Activated CD4-positive, alpha-beta T cell treated with anti-CD3 and anti-CD28 coated beads, Interleukin-2, amount 10 ng/mL, durations not matched to agents 24 days and 14 days (primary cell): ENCODE measurements around the gene SLC7A8. TPM values are rescaled to one million over a fixed set of nuclear protein-coding genes. Genes with fewer than 3 reads are reported as not detected.
A peak's percentile ranks its signal among the peaks of the same experiment; 100 is the strongest.
"Not testable (repeated sequence)": the region's sequence is repeated elsewhere in the genome, so short reads cannot be mapped to it uniquely, and the experiment has no call there.

ENCODE experiments used
- DNase-seq: peaks from one replicate; pipeline ENCODE4 v3.0.0; 2022
- H3K27ac Mint-ChIP-seq: one replicate; pipeline ENCODE4 v1.8.0; 2022; ENCODE audit warnings: mild to moderate bottlenecking, mixed read lengths
- H3K27me3 Mint-ChIP-seq: one replicate; pipeline ENCODE4 v1.8.0; 2022; ENCODE audit warnings: mixed read lengths
- H3K36me3 Mint-ChIP-seq: one replicate; pipeline ENCODE4 v1.8.0; 2022; ENCODE audit warnings: low read depth, mild to moderate bottlenecking, mixed read lengths
- H3K4me1 Mint-ChIP-seq: one replicate; pipeline ENCODE4 v1.8.0; 2021; ENCODE audit warnings: mixed read lengths
- H3K4me3 Mint-ChIP-seq: one replicate; pipeline ENCODE4 v1.8.0; 2022; ENCODE audit warnings: mild to moderate bottlenecking, moderate library complexity, mixed read lengths
- H3K9me3 Mint-ChIP-seq: one replicate; pipeline ENCODE4 v1.8.0; 2021; ENCODE audit warnings: mixed read lengths
- intact Hi-C: fragments of 100-400 bp; cut with micrococcal nuclease; formaldehyde crosslinking; loops from one replicate; pipeline ENCODE4 v1.15.1; 2023
- total RNA-seq: library from RNA; stranded (reverse); gene quantifications from 2 replicates; pipeline ENCODE4 v1.2.3, GENCODE V29; 2022

SLC7A8 gene
- total RNA-seq, 1 donor from 2014 or later, result not detected

DNA sequence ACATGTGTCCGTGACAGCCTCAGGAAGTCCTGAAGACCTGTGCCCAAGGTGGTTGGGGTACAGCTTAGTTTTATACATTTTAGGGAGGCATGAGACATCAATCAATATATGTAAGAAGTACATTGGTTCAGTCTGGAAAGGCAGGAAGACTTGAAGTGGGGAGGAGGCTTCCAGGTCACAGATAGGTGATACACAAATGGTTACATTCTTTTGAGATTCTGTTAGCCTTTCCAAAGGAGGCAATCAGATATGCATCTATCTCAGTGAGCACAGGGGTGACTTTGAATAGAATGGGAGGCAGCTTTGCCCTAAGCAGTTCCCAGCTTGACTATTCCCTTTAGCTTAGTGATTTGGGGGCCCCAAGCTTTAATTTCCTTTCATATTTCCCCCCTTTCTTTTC, 15.7 kb upstream of the SLC7A8 start:
- peaks cover 12% of the 10 kb centered on the region for H3K27me3 Mint-ChIP-seq
- H3K27ac Mint-ChIP-seq, intact Hi-C loops, H3K4me3 Mint-ChIP-seq, H3K4me1 Mint-ChIP-seq, H3K9me3 Mint-ChIP-seq, H3K36me3 Mint-ChIP-seq, DNase-seq: not testable (repeated sequence)

DNA sequence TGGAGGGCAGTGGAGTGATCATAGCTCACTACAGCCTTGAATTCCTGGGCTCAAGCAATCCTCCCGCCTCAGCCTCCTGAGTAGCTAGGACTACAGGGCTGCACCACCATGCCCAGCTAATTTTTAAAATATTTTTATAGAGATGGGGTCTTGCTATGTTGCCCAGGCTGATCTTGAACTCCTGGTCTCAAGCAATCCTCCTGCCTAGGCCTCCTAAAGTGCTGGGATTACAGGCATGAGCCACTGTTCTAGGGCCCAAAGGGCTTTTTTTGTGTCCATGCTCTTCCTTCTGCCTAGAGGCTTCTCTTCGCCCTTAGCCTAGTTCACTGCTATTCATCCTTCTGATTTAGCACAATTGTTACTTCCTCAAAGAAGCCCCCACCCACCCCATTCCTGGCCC, 13.0 kb upstream of the SLC7A8 start:
- DNase-seq, H3K36me3 Mint-ChIP-seq, intact Hi-C loops, H3K4me1 Mint-ChIP-seq, H3K9me3 Mint-ChIP-seq, H3K4me3 Mint-ChIP-seq, H3K27ac Mint-ChIP-seq: not testable (repeated sequence)
- peaks cover 15% of the 10 kb centered on the region for H3K27me3 Mint-ChIP-seq

DNA sequence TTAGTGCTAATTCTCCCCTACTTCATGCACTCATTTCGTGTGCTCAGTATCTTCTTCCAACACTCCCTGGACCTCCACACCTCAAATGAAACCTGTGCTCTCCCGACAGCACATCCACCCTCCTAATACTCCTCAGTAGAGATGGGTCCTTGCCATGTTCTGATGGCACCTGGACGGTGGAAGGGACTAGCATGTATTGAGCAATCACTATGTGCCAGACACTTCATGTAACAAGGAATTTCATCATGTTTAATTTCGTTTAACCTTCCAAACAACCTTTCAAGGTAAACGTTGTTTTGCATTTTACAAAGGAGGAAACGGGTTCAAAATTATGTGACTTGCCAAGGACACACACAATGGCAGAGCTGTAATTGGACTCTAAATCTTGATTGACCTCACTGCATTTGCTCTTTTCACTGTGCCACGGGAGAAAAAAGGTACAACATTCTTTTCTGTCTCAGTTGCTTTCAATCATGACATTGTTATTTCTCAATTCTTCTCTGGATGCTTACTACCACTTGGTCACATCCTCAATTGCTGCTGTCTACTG, 12.2 kb upstream of the SLC7A8 start:
- H3K27ac Mint-ChIP-seq, result no peak overlapping the region
- no peaks in the 10 kb centered on the region for H3K4me1 Mint-ChIP-seq
- H3K27me3 Mint-ChIP-seq, result peaks cover 15% of the 10 kb centered on the region
- H3K4me3 Mint-ChIP-seq, result no peak overlapping the region
- DNase-seq, result no peak
- H3K36me3 Mint-ChIP-seq, result no peaks in the 10 kb centered on the region
- H3K9me3 Mint-ChIP-seq, result no peaks in the 10 kb centered on the region
- intact Hi-C loops, result no loop called here

DNA sequence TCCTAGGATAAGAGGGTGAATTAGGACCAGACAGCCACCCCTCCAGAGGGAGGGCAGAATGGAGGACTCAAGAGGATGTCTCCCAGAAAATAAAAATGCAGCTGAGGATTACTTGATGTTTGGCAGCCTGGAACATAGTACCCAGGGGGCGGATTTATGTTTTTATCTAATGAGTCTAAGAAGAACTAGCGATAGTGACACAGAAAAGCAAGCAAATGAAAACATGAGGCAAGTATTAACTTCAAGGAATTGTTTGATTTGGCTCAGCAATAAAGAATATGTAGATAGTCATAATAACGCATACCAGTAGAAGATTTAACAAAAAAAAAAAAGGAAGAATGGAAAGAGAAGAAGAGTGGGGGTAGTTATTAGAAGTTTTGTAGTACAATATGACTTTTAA, 10.0 kb upstream of the SLC7A8 start:
- DNase-seq, result no peak
- H3K27ac Mint-ChIP-seq, result no peak overlapping the region
- no peaks in the 10 kb centered on the region for H3K9me3 Mint-ChIP-seq
- H3K4me3 Mint-ChIP-seq, result no peak overlapping the region
- H3K36me3 Mint-ChIP-seq, result no peaks in the 10 kb centered on the region
- H3K27me3 Mint-ChIP-seq, result peaks cover 19% of the 10 kb centered on the region
- intact Hi-C loops, result no loop called here
- no peaks in the 10 kb centered on the region for H3K4me1 Mint-ChIP-seq

DNA sequence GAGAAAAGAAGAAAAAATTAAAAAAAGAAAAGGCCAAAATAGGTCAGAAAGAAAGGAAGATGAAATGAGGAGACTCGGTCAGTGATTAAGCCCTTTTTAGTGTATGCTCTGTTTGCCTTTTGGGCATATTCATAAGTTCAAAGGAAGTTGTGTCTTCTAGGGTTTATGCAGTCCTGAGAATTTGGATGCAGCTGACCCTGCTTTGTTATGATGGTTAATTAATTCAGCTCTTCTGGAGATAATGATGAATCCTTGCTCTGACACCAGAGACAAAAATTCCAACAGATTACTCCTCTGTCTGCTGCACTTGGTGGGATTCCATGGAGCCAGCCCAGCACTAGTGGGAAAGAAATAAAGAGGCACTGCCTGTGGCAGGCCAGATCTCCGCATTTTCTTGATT, 4.5 kb upstream of the SLC7A8 start:
- no peak for DNase-seq
- H3K36me3 Mint-ChIP-seq, result no peaks in the 10 kb centered on the region
- intact Hi-C loops, result loop anchor here (1.0 to 10.0 kb wide), 3 partner anchors 68 to 203 kb away; partner anchors contain the start of gene AJUBA
- H3K4me1 Mint-ChIP-seq, result no peaks in the 10 kb centered on the region
- H3K9me3 Mint-ChIP-seq, result no peaks in the 10 kb centered on the region
- H3K4me3 Mint-ChIP-seq, result no peak overlapping the region
- no peak overlapping the region for H3K27ac Mint-ChIP-seq
- peaks cover 25% of the 10 kb centered on the region for H3K27me3 Mint-ChIP-seq

DNA sequence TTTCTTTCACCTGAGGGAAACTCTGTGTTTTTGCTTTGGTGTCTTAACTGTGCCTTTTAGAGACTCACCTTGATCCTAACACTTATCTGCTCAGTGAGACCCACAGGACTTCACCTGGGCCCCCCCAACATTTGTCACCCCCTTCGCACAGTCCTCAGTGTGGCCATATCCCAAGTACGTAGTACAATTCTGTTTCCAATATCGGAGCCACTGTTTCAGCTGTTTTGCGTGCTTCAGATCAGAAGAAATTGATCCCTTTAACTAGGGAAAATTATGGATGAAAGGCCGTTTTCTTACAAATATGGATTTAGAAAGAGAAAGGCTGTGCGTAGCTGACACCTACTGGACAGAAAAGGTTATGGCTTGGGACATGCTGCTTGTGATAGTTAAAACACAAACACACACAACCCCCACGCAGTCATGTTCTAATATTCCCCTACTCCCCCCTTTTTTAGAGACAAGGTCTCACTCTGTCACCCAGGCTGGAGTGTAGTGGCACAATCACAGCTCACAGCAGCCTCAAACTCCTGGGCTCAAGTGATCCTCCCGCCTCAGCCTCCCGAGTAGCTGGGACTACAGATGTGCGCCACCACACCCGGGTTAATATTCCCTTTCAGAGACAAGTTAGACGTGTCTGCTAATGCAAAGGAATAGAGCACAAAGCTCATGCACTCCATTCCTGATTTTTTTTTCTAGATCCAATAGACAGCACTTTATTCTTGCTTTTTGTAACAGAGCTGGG, 3.6 kb upstream of the SLC7A8 start:
- H3K9me3 Mint-ChIP-seq, result no peaks in the 10 kb centered on the region
- no peak overlapping the region for H3K4me3 Mint-ChIP-seq
- peaks cover 25% of the 10 kb centered on the region for H3K27me3 Mint-ChIP-seq
- DNase-seq, result peak; percentile 70
- intact Hi-C loops, result loop anchor here (1.0 to 10.0 kb wide), 3 partner anchors 67 to 202 kb away; partner anchors contain the start of gene AJUBA
- no peaks in the 10 kb centered on the region for H3K4me1 Mint-ChIP-seq
- no peaks in the 10 kb centered on the region for H3K36me3 Mint-ChIP-seq
- no peak overlapping the region for H3K27ac Mint-ChIP-seq

DNA sequence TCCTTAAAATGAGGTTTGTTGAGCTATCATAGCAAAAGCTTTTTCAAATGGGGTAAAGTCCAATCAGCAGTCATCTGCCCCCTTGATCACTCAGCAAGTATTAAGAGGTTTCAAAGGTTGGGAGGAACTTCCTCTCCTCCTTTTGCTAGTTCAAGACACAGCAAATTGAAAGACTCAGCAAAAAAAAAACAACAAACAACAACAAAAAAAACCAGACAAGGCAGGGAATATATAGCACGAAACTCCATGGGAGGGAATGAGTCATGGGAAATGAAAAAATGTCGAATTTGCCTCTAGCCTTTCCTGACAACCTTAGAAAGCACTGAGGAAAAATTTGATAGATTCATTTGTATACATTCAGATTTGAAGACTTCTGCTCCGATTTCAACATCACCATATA, 1.6 kb upstream of the SLC7A8 start:
- intact Hi-C loops, result loop anchor here (5.0 to 10.0 kb wide), 2 partner anchors 118 to 200 kb away; partner anchors contain the start of gene AJUBA
- H3K27ac Mint-ChIP-seq, result no peak overlapping the region
- no peaks in the 10 kb centered on the region for H3K36me3 Mint-ChIP-seq
- H3K27me3 Mint-ChIP-seq, result peaks cover 31% of the 10 kb centered on the region
- no peak overlapping the region for H3K4me3 Mint-ChIP-seq
- no peaks in the 10 kb centered on the region for H3K9me3 Mint-ChIP-seq
- no peaks in the 10 kb centered on the region for H3K4me1 Mint-ChIP-seq
- no peak for DNase-seq

DNA sequence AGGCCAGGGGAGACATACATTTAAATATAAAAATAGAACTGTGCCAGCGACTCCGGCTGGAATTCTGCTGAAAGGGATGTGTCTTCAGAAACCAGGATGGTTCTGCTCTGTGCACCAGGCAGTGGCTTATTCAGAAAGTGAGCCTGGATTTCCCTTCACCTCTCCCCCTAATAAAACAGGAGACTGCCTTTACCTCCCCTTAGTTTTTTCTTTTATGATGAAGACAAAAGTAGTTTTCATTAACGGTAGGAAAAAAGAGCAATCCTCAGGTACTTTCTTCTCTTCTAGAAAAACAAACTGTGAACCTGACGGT, 346 bp downstream of the SLC7A8 start:
- no peaks in the 10 kb centered on the region for H3K36me3 Mint-ChIP-seq
- H3K27me3 Mint-ChIP-seq, result peaks cover 36% of the 10 kb centered on the region
- H3K4me1 Mint-ChIP-seq, result no peaks in the 10 kb centered on the region
- H3K4me3 Mint-ChIP-seq, result no peak overlapping the region
- H3K9me3 Mint-ChIP-seq, result no peaks in the 10 kb centered on the region
- H3K27ac Mint-ChIP-seq, result no peak overlapping the region
- intact Hi-C loops, result loop anchor here (10.0 kb wide), 1 partner anchor 198 kb away; the partner anchor contains the start of gene AJUBA
- DNase-seq, result no peak

DNA sequence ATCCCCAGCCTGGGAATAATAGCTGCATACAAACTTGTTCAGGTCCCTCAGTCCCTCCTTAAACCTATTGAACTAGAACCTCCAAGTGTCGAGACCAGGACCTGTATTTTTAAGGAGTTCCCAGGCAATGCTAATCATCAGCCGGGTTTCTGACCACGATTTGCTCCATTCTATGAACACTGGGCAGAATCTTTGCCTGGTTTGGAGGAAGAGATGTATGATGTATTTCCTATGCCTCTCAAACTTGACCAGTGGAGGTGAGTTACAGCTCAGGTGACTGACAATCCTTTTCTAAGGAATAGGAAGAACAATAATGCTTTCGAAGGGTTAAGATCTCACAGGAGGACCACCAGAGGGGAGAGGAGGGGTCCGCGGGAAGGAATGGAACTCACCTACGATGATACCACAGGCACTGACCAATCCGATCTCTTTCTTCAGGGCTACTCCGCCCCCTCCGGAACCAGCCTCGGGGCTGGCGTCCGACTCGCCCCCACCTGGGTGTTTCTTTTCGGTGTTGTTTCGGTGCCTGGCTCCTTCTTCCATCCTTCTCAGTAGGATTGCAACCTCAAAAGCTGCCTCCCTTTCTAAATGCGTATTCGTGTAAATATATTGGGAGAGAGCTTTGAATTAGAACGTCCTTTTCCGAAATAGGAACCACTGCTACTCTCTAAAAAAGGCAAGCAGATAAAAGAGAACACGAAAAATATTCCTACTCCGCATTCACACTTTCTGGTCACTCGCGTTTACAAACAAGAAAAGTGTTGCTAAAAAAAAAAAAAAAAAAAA, 895 bp downstream of the SLC7A8 start:
- peak; percentile 76 for DNase-seq
- H3K36me3 Mint-ChIP-seq, result no peaks in the 10 kb centered on the region
- H3K4me1 Mint-ChIP-seq, result no peaks in the 10 kb centered on the region
- H3K9me3 Mint-ChIP-seq, result no peaks in the 10 kb centered on the region
- intact Hi-C loops, result loop anchor here (10.0 kb wide), 1 partner anchor 198 kb away; the partner anchor contains the start of gene AJUBA
- peaks cover 39% of the 10 kb centered on the region for H3K27me3 Mint-ChIP-seq
- no peak overlapping the region for H3K4me3 Mint-ChIP-seq
- no peak overlapping the region for H3K27ac Mint-ChIP-seq

DNA sequence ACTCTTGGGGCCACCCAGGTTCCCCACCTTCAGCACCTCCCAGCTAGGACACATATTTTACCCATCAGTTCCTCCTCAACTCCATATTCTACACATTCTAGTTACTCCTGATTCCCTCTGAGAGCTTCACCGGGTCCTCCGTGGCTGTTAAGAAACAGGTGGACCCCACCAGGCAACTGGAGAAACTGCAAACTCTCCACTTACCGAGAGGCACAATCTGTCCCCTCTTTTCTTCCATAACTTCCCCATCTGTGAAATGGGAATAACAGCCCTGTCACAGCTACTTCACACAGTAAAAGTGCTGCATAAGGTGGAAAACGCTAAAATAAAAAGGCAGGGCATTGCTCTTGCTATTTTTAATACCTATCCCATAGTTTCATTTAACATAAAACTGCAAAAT, 1.5 kb downstream of the SLC7A8 start:
- Mint-ChIP-seq H3K27me3 (peaks cover 38% of the 10 kb centered on the region), H3K4me1 (no peaks in the 10 kb centered on the region), H3K9me3 (no peaks in the 10 kb centered on the region), H3K27ac (no peak overlapping the region), H3K4me3 (no peak overlapping the region), H3K36me3 (no peaks in the 10 kb centered on the region)
- intact Hi-C loops, result loop anchor here (10.0 kb wide), 1 partner anchor 197 kb away; the partner anchor contains the start of gene AJUBA
- DNase-seq, result no peak

DNA sequence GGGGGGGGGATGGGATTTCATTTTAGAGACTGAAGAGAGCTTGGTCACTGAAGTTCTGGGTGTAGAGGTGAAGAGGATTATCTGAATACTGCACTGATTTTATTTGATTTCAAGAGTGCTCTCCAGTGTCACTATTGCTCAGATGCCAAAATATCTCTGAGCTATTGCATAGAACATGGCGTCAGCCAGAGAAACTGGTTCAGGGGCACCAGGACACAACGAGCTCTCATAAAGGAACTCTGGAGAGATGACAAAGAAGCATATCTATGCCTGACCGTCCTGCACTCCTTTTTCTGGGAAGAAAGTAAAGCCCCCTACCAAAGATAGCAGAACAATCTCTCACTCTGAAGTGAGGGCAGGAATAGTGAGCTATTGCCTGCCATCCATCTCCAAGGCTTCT, 2.0 kb downstream of the SLC7A8 start:
- Mint-ChIP-seq H3K36me3 (no peaks in the 10 kb centered on the region), H3K4me1 (no peaks in the 10 kb centered on the region), H3K9me3 (no peaks in the 10 kb centered on the region), H3K27me3 (peaks cover 36% of the 10 kb centered on the region), H3K4me3 (no peak overlapping the region), H3K27ac (no peak overlapping the region)
- DNase-seq, result no peak
- intact Hi-C loops, result loop anchor here (10.0 kb wide), 1 partner anchor 197 kb away; the partner anchor contains the start of gene AJUBA

DNA sequence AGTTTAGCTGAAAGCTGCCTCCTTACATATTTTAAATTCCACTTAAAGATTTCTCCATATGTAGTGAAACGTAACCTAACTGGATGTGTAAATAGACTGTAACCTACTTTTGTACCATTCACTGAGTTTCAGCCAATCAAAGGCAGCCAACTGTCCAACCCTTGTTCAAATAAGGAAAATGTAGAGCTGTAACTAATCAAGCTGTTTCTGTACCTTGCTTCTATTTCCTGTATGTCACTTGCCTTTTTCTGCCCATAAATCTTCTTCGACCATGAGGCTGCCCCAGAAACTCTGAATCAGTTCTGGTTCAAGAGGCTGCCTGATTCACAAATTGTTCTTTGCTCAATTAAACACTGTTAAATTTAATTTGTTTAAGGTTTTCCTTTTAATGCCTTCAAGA, 6.3 kb downstream of the SLC7A8 start:
- H3K4me3 Mint-ChIP-seq, result no peak overlapping the region
- no peaks in the 10 kb centered on the region for H3K4me1 Mint-ChIP-seq
- no peaks in the 10 kb centered on the region for H3K36me3 Mint-ChIP-seq
- peaks cover 44% of the 10 kb centered on the region for H3K27me3 Mint-ChIP-seq
- H3K9me3 Mint-ChIP-seq, result no peaks in the 10 kb centered on the region
- H3K27ac Mint-ChIP-seq, result no peak overlapping the region
- no peak for DNase-seq
- intact Hi-C loops, result no loop called here

DNA sequence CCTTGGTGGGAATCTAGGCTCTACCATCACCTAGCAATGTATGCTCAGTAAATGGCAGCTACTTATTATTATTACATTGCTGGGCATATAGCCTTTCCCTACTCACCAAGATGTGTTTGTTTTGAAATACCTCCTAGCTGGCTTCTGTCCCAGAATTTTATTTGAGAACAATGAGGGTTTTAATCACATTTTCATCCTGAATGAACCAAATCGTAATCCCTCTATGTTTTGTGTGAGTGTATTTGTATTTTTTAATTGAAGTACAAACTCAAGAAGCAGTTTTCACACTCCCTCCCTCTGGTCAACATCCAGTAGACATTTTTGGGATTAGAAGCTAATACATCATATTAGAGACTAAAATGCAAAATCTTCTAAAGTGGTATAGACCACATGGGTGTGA, 7.6 kb downstream of the SLC7A8 start:
- intact Hi-C loops, result no loop called here
- no peak overlapping the region for H3K4me3 Mint-ChIP-seq
- no peak for DNase-seq
- H3K9me3 Mint-ChIP-seq, result no peaks in the 10 kb centered on the region
- H3K4me1 Mint-ChIP-seq, result no peaks in the 10 kb centered on the region
- no peak overlapping the region for H3K27ac Mint-ChIP-seq
- H3K27me3 Mint-ChIP-seq, result peaks cover 44% of the 10 kb centered on the region
- no peaks in the 10 kb centered on the region for H3K36me3 Mint-ChIP-seq
